Daoy (cell line): ENCODE data around the gene DHX32. TPM values are rescaled to one million over a fixed set of nuclear protein-coding genes. Genes with fewer than 3 reads are reported as not detected.
A peak's percentile ranks its signal among the peaks of the same experiment; 100 is the strongest.
"Not testable (repeated sequence)": the region's sequence is repeated elsewhere in the genome, so short reads cannot be mapped to it uniquely, and the experiment has no call there.

Experiments
- DNase-seq: peaks from one replicate; pipeline ENCODE4 v3.0.0-alpha.2; 2015; ENCODE audit warnings: low read depth
- total RNA-seq: library from RNA; depleted of rRNA; stranded (reverse); fragments of >200 nt; shearing (Covaris generic); gene quantifications from 2 replicates; pipeline ENCODE4 v1.2.3, GENCODE V29; 2014

The DHX32 gene
- total RNA-seq, 1 experiment from 2014 or later: 28.5 TPM

DNA sequence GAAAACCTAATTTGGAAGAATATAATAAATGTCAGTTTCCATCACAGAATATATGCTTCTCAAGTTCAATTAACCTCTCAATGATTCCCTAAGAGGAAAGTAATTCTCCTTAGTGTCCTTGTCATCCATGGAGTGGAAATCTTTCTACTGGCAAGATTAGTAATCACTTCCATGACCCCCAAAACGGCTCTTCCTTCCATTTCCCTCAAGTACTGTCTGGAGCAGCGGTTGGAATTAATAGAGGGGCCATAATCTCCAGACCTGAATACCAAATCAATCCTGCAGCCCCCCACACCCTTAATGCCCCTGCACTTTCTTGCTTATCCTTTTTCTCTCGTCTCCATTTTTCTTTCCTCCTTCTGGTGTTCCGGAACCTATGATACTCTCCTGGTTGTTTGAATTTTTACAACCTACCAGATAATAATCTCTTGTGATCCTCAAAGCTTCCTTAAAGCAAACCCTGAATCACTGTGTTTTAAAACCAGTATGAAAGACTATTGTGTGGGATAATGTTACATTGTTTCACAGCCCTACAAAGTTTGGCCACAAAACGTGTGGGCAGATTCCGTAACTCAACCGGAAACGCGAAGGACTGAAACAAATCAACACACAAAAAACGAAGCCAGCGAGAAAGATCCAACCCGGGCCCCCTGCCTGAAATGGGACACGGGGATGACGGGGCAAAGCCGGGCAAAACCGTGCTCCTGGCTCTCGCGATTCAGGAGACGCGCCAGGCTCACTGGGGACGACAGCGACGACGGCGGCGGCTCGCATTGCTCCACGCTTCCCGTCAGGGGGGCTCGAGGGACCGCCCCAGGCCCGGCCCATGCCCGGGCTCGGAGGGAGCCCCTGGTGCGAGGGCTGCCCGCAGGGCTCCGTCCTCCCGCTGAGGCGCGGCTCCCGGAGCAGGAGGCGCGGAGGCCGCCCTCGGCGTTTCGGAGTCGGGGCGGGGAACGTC lies 14.3 kb upstream of the DHX32 start:
- DNase-seq: peak; percentile 79

DNA sequence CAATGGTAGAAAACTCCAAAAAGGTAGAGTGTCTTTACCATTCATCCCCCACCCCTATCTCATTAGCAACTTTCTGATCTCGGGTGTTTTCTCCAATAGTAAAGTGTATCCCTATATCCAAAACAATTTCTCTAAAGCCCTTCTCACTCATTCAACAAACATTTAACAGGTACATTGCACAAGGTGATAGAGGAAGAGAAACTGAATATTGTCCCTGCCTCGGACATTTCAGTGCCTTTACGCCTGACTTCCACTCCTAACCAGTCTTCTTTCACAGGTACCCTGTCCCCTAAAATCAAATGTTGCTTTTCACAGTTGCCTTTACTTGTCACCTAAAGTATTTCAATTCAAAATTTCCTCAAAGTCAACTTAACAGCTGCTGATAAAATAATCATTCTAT lies 13.1 kb upstream of the DHX32 start:
- DNase-seq: not testable (repeated sequence)

- DNase-seq: peak; percentile 19
These were observed 11.3 kb upstream of the DHX32 start for GRCh38 chr10:125892402-125892801.

- not testable (repeated sequence) for DNase-seq
These were observed 8.3 kb upstream of the DHX32 start for GRCh38 chr10:125889441-125889840.

DNA sequence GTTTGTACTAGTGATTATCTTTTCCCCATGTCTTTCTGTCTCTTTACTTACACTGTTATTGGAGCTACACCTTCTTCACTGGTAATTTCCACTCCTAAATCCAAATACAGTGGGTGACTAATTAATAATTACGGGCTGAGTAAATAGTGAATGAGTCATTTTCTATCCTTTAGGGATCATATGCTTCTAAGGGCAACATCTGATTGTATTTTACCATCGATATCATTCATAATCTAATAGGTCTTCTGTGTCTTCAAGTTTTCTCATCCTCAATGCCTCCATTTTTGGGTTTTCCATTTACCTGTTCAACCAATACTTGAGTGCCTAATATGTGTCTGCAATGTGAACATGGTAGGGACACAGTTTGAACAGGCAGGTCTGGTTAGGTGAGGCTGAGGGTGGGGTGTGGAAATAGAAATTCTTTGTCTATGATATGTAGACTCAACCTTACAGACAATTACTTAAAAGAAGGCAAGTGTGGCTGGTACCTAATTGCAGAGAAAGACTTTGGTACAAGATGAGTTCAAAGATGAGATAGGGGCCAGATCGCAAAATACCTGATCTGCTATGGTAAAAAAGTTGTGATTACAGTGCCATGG lies 5.9 kb upstream of the DHX32 start:
- no peak for DNase-seq

DNA sequence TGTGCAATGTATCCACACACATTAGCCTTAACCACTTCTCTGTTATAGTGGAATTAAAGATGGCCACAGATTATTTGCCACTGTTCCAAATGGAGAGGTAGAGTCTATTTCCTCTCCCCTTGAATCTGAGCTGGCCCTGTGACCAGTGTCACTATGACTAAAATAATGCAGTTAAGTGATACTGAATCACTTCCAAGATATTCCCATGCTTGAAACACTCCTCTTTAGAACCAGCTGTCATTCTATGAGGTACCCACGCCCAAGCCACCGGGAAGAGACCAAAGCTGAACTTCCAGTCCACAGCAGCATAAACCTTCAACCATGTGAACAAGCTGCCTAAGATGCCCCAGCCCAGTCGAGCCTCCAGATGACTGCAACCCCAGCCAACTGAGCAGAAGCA lies 2.1 kb upstream of the DHX32 start:
- DNase-seq: no peak

DNA sequence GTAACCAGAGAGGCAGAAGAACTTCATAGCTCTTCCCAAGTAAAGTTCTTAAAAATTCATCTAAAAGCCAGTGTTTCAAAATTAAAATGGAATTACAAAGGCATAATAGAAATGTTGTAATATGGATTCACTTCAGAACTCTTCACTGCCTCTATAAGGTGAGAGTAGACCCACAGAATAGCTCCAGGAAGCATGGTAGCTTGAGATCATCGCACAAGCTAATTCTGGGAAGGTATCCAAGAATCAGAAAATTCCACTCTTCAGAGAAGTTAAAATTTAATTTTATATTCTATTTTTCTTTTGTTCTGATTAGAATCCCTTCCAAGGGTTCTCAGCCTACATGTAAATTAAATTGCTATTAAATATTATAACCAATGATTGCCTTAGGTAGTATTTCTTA lies 1.5 kb upstream of the DHX32 start:
- DNase-seq: no peak

GRCh38 chr10:125880719-125881118 lies 373 bp downstream of the DHX32 start:
- DNase-seq: no peak

DNA sequence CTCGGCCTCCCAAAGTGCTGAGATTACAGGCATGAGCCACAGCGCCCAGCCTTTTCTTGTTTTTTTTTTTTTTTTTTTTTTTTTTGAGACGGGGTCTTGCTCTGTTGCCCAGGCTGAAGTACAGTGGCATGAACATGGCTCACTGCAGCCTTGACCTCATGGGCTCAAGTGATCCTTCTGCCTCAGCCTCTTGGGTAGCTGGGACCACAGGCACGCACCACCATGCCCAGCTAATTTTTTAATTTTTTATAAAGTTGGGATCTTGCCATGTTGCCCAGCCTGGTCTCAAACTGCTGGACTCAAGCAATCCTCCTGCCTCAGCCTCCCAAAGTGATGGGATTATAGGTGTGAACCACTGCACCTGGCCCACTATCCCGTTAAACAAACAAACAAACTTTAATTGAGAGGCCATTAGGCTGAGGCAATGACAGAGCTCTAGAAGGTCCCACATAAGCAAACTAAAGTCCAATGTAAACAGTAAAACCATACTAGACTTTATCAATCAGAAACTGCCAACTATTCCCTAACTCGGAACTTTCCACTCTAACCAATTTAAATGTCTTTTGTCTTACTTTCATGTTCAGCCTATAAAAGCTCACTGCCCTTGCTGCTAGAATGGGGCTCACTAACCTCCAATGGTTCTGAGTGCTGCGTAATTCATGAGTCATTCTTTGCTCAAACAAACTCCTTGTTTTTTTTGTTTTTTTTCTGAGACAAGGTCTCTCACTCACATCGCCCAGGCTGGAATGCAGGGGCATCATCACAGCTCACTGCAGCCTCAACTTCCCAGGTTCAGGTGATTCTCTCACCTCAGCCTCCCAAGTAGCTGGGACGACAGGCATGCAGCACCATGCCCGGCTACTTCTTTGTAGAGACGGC lies 1.9 kb downstream of the DHX32 start:
- peak; percentile 84 for DNase-seq

GRCh38 chr10:125871338-125871737 lies 9.8 kb downstream of the DHX32 start:
- DNase-seq: no peak

- DNase-seq: peak; percentile 39
These were observed 12.6 kb downstream of the DHX32 start for GRCh38 chr10:125868372-125868975.

DNA sequence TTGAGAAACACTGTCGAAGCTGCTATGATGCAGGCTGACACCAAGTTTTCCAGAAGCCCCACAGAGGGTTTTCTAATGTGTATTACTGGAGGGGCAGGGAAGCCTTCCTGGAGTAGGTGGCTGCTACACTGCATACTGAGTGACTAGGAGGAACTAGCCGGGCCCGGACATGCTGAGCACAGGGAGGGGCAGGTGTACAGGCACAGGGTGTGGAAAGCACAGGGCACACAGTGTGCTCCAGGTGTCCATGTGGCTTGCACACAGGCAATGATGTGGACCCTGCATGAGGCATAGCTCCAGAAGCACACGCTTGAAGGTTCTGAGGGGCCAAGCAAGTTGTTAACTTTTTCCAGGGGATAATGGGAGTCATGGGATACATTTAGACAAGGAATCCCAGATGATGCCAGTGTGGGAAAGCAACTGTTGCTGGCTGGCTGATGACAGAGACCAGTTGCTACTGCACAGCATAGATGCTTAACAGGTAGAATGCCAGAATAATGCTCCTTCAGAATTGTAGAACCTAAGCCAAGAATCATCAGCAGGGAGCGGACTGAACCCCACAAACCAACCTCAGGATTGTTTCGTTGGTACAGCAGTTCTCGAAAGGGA lies 14.6 kb downstream of the DHX32 start:
- DNase-seq: no peak

GRCh38 chr10:125865120-125865519 lies 16.0 kb downstream of the DHX32 start:
- DNase-seq: no peak

DNA sequence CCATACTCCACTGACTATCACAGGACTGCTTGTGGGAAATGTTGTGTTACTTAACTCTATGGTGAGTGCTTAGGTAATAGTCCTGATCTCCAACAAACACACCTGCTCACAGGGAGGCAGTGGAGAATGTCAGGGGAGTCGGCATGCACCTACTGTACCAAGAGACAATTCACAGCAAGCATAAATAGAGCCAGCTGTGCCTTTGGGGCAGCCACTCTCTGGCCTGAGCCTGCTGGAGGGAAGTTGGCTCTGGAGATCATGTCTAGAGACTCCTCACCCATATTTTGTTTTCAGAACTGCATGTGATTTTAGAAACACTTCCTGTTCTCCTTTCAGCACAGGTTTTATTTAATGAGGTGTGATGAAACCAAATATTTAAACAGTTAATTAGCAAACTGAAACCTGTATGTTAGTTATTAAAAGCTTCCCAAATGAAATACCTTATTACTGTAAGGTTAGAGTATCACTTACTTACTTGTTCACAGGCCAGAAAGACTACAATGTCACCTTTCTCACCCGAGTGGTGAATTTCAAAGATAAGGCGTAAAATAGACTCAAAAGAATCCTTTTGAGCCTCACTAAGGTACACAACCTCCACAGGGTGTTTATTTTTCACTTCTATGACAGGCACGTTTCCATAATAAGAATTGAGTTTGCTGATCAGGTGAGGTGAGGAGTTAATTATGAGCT lies 21.8 kb downstream of the DHX32 start:
- no peak for DNase-seq

GRCh38 chr10:125857185-125857760 lies 23.8 kb downstream of the DHX32 start:
- no peak for DNase-seq

GRCh38 chr10:125852487-125852886 lies 28.6 kb downstream of the DHX32 start:
- no peak for DNase-seq

DNA sequence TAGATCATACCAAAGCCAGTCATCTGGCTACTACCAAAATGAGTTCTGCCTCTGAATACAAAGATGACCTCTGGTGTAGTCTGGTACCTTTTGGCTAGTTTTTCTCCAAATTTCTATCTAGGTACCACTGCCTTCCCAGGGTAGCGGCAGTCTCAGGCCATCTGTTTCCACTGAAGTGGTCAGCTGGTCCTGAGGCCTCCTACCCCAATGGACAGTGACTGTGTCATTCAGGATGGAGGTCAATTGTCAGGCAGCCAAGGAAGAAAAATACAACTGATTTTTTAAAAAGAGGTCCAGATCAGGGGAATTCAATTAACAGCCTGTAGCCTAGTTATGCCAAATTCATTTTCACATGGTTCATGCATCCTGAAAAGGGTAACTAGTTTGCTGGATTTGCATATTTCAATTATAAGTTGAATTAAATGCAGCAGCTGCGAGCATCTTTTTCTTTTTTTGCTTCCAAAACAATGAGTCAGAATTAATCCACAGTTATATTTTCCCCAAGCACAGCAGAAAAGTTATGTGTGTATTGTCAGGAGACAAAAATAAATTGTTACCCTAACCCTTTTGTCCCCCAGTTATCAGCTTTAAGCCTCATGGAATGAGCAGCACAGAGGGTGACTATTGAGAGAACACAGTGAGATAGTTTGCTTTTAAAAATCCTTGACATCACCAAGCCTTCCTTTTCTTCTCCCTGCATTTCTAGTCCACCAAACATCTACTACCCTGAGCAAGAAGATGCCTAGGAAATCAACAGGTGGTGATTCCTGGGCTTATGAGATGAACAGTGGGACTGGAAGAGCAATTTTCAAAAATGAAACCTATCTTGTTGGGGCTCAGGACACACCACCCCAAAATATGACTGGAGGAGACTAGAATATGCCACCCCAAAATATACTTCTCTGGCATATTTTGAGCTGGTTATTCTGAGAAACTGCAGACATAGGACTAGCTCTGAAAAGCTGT lies 30.0 kb downstream of the DHX32 start:
- DNase-seq: no peak

GRCh38 chr10:125849448-125849847 lies 31.6 kb downstream of the DHX32 start:
- no peak for DNase-seq

- no peak for DNase-seq
These were observed 32.2 kb downstream of the DHX32 start for GRCh38 chr10:125848857-125849256.
